HEK293 (cell line): ENCODE data around the gene TTC9.
A peak's percentile ranks its signal among the peaks of the same experiment; 100 is the strongest.

Experiments
- CTCF ChIA-PET: fragments of 350-600 bp; formaldehyde crosslinking; extraction: SDS; loops from one replicate; lab custom pipeline; 2021; ENCODE audit warnings: antibody characterized with exemption; lab: Yijun Ruan, JAX
- POLR2A ChIA-PET: fragments of 300-600 bp; formaldehyde crosslinking; extraction: SDS; loops from one replicate; lab custom pipeline; 2020; ENCODE audit warnings: antibody characterized with exemption, inconsistent platforms; lab: Yijun Ruan, JAX
- H3K27ac ChIP-seq: fragments of 200-500 bp; sonication (Bioruptor generic); 2 replicates; pipeline ENCODE4 v1.5.1; 2014; ENCODE audit warnings: low read depth, low read length, control low read depth, inconsistent platforms; ENCODE audit errors: extremely low read depth
- H3K36me3 ChIP-seq, 2 experiments: fragments of 200-500 bp in 1 of 2; sonication (Bioruptor generic) in 1 of 2; 1 replicate in 1 of 2; 2 replicates in 1 of 2; pipeline ENCODE4 v1.5.1; 2014 to 2017; ENCODE audit warnings: inconsistent platforms in 2 of 2, low read length in 2 of 2; ENCODE audit not compliant: control insufficient read depth in 2 of 2, insufficient read depth in 1 of 2
- H3K4me1 ChIP-seq: fragments of 200-500 bp; sonication (Bioruptor generic); 2 replicates; pipeline ENCODE4 v1.5.1; 2014; ENCODE audit warnings: mild to moderate bottlenecking, low read length, inconsistent platforms; ENCODE audit not compliant: control insufficient read depth, insufficient read depth
- H3K4me3 ChIP-seq: 2 replicates; pipeline ENCODE4 v1.5.1; 2011; ENCODE audit warnings: low read depth, mild to moderate bottlenecking, control low read depth, low read length, moderate library complexity
- H3K9me3 ChIP-seq: fragments of 200-500 bp; sonication (Bioruptor generic); 2 replicates; pipeline ENCODE4 v1.5.1; 2014; ENCODE audit warnings: low read depth, low read length, inconsistent platforms; ENCODE audit not compliant: control insufficient read depth, insufficient read depth
- BCL11A ChIP-seq: fragments of 450-650 bp; formaldehyde crosslinking; IDR thresholded peaks from 2 replicates; pipeline ENCODE4 v1.5.1; 2016; ENCODE audit warnings: low read depth, missing biosample characterization, missing genetic modification characterization
- EGR2 ChIP-seq: fragments of 450-650 bp; formaldehyde crosslinking; IDR thresholded peaks from 2 replicates; pipeline ENCODE4 v1.5.1; 2016; ENCODE audit warnings: low read depth, missing biosample characterization, missing genetic modification characterization
- GLIS1 ChIP-seq: fragments of 450-650 bp; formaldehyde crosslinking; IDR thresholded peaks from 2 replicates; pipeline ENCODE4 v1.5.1; 2016; ENCODE audit warnings: missing biosample characterization, missing genetic modification characterization
- IKZF3 ChIP-seq: fragments of 450-650 bp; IDR thresholded peaks from 2 replicates; pipeline ENCODE4 v1.5.0; 2018; ENCODE audit warnings: missing biosample characterization, mild to moderate bottlenecking, missing genetic modification characterization, moderate library complexity
- KLF16 ChIP-seq: fragments of 450-650 bp; formaldehyde crosslinking; IDR thresholded peaks from 2 replicates; pipeline ENCODE4 v1.5.1; 2017; ENCODE audit warnings: missing biosample characterization, missing genetic modification characterization
- KLF17 ChIP-seq: fragments of 450-650 bp; formaldehyde crosslinking; IDR thresholded peaks from 2 replicates; pipeline ENCODE4 v1.5.1; 2016; ENCODE audit warnings: missing biosample characterization, missing genetic modification characterization
- SCRT1 ChIP-seq: fragments of 450-650 bp; formaldehyde crosslinking; IDR thresholded peaks from 2 replicates; pipeline ENCODE4 v1.5.1; 2016; ENCODE audit warnings: missing biosample characterization, missing genetic modification characterization, borderline replicate concordance
- SP3 ChIP-seq: fragments of 450-650 bp; formaldehyde crosslinking; IDR thresholded peaks from 2 replicates; pipeline ENCODE4 v1.5.1; 2016; ENCODE audit warnings: missing biosample characterization, missing genetic modification characterization
- ZBTB21 ChIP-seq: fragments of 450-650 bp; formaldehyde crosslinking; IDR thresholded peaks from 2 replicates; pipeline ENCODE4 v1.5.1; 2017; ENCODE audit warnings: missing biosample characterization, missing genetic modification characterization
- ZFHX2 ChIP-seq: fragments of 450-650 bp; formaldehyde crosslinking; conservative IDR thresholded peaks from 2 replicates; pipeline ENCODE4 v1.5.1; 2016; ENCODE audit warnings: missing biosample characterization, missing genetic modification characterization
- ZNF155 ChIP-seq: fragments of 450-650 bp; formaldehyde crosslinking; IDR thresholded peaks from 2 replicates; pipeline ENCODE4 v1.5.1; 2016; ENCODE audit warnings: missing biosample characterization, missing genetic modification characterization
- ZNF174 ChIP-seq: fragments of 450-650 bp; formaldehyde crosslinking; IDR thresholded peaks from 2 replicates; pipeline ENCODE4 v1.5.0; 2017; ENCODE audit warnings: missing biosample characterization, mild to moderate bottlenecking, missing genetic modification characterization
- ZNF473 ChIP-seq: fragments of 450-650 bp; formaldehyde crosslinking; IDR thresholded peaks from 2 replicates; pipeline ENCODE4 v1.5.1; 2017; ENCODE audit warnings: missing biosample characterization, missing genetic modification characterization
- ZNF518A ChIP-seq: fragments of 450-650 bp; formaldehyde crosslinking; conservative IDR thresholded peaks from 2 replicates; pipeline ENCODE4 v1.5.1; 2016; ENCODE audit warnings: low read depth, missing biosample characterization, missing genetic modification characterization
- ZNF521 ChIP-seq: fragments of 450-650 bp; formaldehyde crosslinking; IDR thresholded peaks from 2 replicates; pipeline ENCODE4 v1.5.1; 2017; ENCODE audit warnings: missing biosample characterization, mild to moderate bottlenecking, missing genetic modification characterization
- ZNF624 ChIP-seq: fragments of 450-650 bp; formaldehyde crosslinking; IDR thresholded peaks from 2 replicates; pipeline ENCODE4 v1.5.1; 2017; ENCODE audit warnings: missing biosample characterization, missing genetic modification characterization
- ZNF629 ChIP-seq: fragments of 450-650 bp; formaldehyde crosslinking; IDR thresholded peaks from 2 replicates; pipeline ENCODE4 v1.5.1; 2017; ENCODE audit warnings: missing biosample characterization, missing genetic modification characterization
- ZNF660 ChIP-seq: fragments of 450-650 bp; IDR thresholded peaks from 2 replicates; pipeline ENCODE4 v1.5.1; 2018; ENCODE audit warnings: missing biosample characterization, mild to moderate bottlenecking, missing genetic modification characterization
- ZNF747 ChIP-seq: fragments of 450-650 bp; formaldehyde crosslinking; IDR thresholded peaks from 2 replicates; pipeline ENCODE4 v1.5.1; 2016; ENCODE audit warnings: missing biosample characterization, missing genetic modification characterization
- ZXDB ChIP-seq: fragments of 450-650 bp; formaldehyde crosslinking; IDR thresholded peaks from 2 replicates; pipeline ENCODE4 v1.5.1; 2016; ENCODE audit warnings: missing biosample characterization, missing genetic modification characterization
- TF ChIP-seq, protein P1 (sequence below): fragments of 450-650 bp; formaldehyde crosslinking; IDR thresholded peaks from 2 replicates; pipeline ENCODE4 v1.5.1; 2016; ENCODE audit warnings: missing biosample characterization, missing genetic modification characterization, low read depth
- TF ChIP-seq, protein P2 (sequence below): IDR thresholded peaks from 2 replicates; pipeline ENCODE4 v1.6.1; 2011; ENCODE audit warnings: mild to moderate bottlenecking, low read depth, low read length, borderline replicate concordance
- TF ChIP-seq, protein P3 (sequence below): fragments of 450-650 bp; formaldehyde crosslinking; IDR thresholded peaks from 2 replicates; pipeline ENCODE4 v1.5.1; 2017; ENCODE audit warnings: missing biosample characterization, missing genetic modification characterization
- TF ChIP-seq, protein P4 (sequence below): fragments of 450-650 bp; formaldehyde crosslinking; IDR thresholded peaks from 2 replicates; pipeline ENCODE4 v1.5.1; 2017; ENCODE audit warnings: missing biosample characterization, missing genetic modification characterization

Gene TTC9

DNA sequence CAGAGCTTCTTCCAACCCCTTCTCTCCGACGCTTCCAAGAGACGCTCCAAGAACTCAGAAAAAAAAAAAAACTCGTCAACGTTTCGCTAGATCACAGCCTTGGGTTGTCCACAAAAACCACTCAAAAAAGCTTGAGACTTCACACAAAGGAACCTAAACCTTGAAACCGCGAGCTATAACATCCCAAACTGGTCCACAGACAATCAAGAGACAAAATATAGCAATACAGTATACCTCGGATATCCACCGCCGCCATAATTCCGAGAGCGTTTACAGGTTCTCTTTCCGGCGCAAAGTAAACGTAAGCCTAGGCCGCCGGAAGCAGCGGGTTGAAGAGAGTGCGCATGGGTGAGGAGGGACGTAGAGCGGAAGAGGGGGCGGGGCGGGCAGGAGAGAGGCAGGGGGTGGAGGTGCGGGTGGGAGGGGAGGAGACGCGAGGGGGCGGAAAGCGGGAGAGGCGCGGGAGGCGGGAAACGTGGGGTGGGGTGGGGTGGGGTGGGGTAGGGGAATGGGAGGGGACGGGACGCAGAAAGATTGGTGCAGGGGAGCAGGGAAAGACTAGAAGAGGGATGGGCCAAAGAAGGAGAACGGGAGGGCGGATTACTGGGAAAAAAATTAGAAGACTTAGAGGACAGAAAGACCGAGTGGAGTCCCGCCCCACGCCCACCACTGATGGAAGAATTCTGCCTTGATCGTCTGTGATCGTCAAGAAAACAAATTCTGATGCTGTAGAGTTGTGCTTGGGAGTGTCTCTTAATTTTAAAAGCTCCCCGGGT lies 41.1 kb upstream of the TTC9 start, which contains the start of gene MED6:
TSS of gene MED6 (minus strand) at position 274 of the 776 bp plus-strand sequence. CDS start at position 256, 18 bp downstream.
- POLR2A ChIA-PET = interaction anchor here (0.7 kb wide), 2 partner anchors 41 to 45 kb away, joined by 3 read pairs; partner anchors contain the start of gene TTC9
- Histone ChIP-seq H3K4me3 (peak within 1 kb of the TSS; percentile 93), H3K36me3 (peaks cover 0 to 19% of the 10 kb centered on the region in 2 experiments; a peak in 2 of 3 replicates), H3K4me1 (peaks cover 8% of the 10 kb centered on the region), H3K27ac (0 out of 2 replicates have a peak within 1 kb of the TSS, but pooled peaks have one; percentile 51), H3K9me3 (no peaks in the 10 kb centered on the region)
- CTCF ChIA-PET = interaction anchor here (0.5 kb wide), 1 partner anchor 263 kb away, joined by 3 read pairs; no protein-coding TSS in a partner anchor
- TF ChIP-seq, protein P1, sequence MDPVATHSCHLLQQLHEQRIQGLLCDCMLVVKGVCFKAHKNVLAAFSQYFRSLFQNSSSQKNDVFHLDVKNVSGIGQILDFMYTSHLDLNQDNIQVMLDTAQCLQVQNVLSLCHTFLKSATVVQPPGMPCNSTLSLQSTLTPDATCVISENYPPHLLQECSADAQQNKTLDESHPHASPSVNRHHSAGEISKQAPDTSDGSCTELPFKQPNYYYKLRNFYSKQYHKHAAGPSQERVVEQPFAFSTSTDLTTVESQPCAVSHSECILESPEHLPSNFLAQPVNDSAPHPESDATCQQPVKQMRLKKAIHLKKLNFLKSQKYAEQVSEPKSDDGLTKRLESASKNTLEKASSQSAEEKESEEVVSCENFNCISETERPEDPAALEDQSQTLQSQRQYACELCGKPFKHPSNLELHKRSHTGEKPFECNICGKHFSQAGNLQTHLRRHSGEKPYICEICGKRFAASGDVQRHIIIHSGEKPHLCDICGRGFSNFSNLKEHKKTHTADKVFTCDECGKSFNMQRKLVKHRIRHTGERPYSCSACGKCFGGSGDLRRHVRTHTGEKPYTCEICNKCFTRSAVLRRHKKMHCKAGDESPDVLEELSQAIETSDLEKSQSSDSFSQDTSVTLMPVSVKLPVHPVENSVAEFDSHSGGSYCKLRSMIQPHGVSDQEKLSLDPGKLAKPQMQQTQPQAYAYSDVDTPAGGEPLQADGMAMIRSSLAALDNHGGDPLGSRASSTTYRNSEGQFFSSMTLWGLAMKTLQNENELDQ (tag by site-specific recombination) = no peak
- TF ChIP-seq ZXDB (tag by site-specific recombination) (peak; percentile 40; the same call in 1 of the 2 replicates), BCL11A (tag by site-specific recombination) (no peak), IKZF3 (tag by site-specific recombination) (no peak), ZNF521 (tag by site-specific recombination) (no peak), SCRT1 (peak; percentile 65; the same call in 1 of the 2 replicates), ZFHX2 (tag by site-specific recombination) (no peak; the same call in 1 of the 2 replicates), ZNF518A (tag by site-specific recombination) (peak; percentile 73), EGR2 (tag by site-specific recombination) (peak; percentile 23; the same call in 1 of the 2 replicates), ZNF473 (tag by site-specific recombination) (no peak), KLF16 (tag by site-specific recombination) (no peak), ZNF660 (no peak), ZNF174 (tag by site-specific recombination) (no peak), ZNF747 (tag by site-specific recombination) (no peak), SP3 (tag by site-specific recombination) (peak; percentile 37; the same call in 1 of the 2 replicates), GLIS1 (0 out of 2 replicates have a peak, but pooled peaks have one; percentile 9), ZNF155 (tag by site-specific recombination) (no peak), ZBTB21 (tag by site-specific recombination) (peak; percentile 52; the same call in 1 of the 2 replicates), ZNF624 (tag by site-specific recombination) (no peak), KLF17 (tag by site-specific recombination) (no peak), ZNF629 (tag by site-specific recombination) (peak; percentile 72)
- TF ChIP-seq, protein P2, sequence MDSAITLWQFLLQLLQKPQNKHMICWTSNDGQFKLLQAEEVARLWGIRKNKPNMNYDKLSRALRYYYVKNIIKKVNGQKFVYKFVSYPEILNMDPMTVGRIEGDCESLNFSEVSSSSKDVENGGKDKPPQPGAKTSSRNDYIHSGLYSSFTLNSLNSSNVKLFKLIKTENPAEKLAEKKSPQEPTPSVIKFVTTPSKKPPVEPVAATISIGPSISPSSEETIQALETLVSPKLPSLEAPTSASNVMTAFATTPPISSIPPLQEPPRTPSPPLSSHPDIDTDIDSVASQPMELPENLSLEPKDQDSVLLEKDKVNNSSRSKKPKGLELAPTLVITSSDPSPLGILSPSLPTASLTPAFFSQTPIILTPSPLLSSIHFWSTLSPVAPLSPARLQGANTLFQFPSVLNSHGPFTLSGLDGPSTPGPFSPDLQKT = no peak
- TF ChIP-seq, protein P3, sequence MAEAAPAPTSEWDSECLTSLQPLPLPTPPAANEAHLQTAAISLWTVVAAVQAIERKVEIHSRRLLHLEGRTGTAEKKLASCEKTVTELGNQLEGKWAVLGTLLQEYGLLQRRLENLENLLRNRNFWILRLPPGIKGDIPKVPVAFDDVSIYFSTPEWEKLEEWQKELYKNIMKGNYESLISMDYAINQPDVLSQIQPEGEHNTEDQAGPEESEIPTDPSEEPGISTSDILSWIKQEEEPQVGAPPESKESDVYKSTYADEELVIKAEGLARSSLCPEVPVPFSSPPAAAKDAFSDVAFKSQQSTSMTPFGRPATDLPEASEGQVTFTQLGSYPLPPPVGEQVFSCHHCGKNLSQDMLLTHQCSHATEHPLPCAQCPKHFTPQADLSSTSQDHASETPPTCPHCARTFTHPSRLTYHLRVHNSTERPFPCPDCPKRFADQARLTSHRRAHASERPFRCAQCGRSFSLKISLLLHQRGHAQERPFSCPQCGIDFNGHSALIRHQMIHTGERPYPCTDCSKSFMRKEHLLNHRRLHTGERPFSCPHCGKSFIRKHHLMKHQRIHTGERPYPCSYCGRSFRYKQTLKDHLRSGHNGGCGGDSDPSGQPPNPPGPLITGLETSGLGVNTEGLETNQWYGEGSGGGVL = peak; percentile 59
- TF ChIP-seq, protein P4, sequence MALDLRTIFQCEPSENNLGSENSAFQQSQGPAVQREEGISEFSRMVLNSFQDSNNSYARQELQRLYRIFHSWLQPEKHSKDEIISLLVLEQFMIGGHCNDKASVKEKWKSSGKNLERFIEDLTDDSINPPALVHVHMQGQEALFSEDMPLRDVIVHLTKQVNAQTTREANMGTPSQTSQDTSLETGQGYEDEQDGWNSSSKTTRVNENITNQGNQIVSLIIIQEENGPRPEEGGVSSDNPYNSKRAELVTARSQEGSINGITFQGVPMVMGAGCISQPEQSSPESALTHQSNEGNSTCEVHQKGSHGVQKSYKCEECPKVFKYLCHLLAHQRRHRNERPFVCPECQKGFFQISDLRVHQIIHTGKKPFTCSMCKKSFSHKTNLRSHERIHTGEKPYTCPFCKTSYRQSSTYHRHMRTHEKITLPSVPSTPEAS (tag by site-specific recombination) = no peak
